Measurements from ENCODE around the gene RIMOC1.

Gene RIMOC1, protein sequence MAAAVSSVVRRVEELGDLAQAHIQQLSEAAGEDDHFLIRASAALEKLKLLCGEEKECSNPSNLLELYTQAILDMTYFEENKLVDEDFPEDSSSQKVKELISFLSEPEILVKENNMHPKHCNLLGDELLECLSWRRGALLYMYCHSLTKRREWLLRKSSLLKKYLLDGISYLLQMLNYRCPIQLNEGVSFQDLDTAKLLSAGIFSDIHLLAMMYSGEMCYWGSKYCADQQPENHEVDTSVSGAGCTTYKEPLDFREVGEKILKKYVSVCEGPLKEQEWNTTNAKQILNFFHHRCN

GRCh38 chr5:41903892-41904799 is at the start of gene RIMOC1:
RIMOC1 (plus strand) TSS chr5:41904344; CDS start chr5:41904368, 24 bp downstream.
- TF ChIP-seq, protein P1, sequence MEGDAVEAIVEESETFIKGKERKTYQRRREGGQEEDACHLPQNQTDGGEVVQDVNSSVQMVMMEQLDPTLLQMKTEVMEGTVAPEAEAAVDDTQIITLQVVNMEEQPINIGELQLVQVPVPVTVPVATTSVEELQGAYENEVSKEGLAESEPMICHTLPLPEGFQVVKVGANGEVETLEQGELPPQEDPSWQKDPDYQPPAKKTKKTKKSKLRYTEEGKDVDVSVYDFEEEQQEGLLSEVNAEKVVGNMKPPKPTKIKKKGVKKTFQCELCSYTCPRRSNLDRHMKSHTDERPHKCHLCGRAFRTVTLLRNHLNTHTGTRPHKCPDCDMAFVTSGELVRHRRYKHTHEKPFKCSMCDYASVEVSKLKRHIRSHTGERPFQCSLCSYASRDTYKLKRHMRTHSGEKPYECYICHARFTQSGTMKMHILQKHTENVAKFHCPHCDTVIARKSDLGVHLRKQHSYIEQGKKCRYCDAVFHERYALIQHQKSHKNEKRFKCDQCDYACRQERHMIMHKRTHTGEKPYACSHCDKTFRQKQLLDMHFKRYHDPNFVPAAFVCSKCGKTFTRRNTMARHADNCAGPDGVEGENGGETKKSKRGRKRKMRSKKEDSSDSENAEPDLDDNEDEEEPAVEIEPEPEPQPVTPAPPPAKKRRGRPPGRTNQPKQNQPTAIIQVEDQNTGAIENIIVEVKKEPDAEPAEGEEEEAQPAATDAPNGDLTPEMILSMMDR (IDR thresholded peaks at IDR 0.05; ENCODE audit: extremely low read depth, missing control alignments): no peak
- peak; percentile 90 for DNase-seq (ENCODE audit: low spot score)

GRCh38 chr5:41856644-41857491 is 47.3 kb upstream of the RIMOC1 start:
- TF ChIP-seq, protein P1 (IDR thresholded peaks at IDR 0.05; ENCODE audit: extremely low read depth, missing control alignments): peak; percentile 43
- peak; percentile 59 for DNase-seq (ENCODE audit: low spot score)

DNA sequence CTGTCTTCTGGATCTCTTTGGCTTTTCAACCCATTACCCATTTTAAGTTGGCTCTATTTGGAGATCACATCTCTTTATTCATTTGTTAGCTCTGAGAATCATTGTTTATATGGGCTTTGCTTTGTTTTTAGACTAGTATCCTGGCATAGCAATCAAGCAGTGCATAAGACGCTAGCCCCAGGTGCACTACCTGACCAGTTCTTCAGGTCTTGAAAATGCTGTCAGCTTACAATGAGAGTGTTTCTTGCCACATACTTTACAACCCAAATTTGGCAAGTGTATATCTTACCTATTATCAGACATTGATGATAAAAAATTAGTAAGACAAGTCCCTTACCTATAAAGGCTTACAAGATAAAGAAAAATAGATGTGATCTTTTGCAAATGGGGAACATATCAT is 46.2 kb upstream of the RIMOC1 start:
- no peak for DNase-seq (ENCODE audit: low spot score)
- TF ChIP-seq, protein P1 (IDR thresholded peaks at IDR 0.05; ENCODE audit: extremely low read depth, missing control alignments): no peak

DNA sequence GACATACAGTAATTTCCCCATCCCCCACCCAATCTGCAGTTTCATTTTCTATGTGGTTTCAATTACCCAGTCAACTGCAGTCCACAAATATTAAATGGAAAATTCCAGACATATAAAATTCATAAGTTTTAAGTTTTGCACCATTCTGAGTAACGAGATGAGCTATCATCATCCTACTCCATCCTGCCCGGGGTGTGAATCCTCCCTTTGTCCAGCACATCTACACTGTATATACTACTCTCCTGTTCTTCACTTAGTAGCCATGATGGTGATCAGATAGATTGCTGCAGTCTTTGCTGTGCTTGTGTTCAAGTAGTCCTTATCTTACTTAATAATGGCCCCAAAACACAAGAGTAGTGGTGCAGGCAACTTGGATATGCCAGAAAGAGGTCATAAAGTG is 45.3 kb upstream of the RIMOC1 start:
- TF ChIP-seq, protein P1 (IDR thresholded peaks at IDR 0.05; ENCODE audit: extremely low read depth, missing control alignments): no peak
- no peak for DNase-seq (ENCODE audit: low spot score)

DNA sequence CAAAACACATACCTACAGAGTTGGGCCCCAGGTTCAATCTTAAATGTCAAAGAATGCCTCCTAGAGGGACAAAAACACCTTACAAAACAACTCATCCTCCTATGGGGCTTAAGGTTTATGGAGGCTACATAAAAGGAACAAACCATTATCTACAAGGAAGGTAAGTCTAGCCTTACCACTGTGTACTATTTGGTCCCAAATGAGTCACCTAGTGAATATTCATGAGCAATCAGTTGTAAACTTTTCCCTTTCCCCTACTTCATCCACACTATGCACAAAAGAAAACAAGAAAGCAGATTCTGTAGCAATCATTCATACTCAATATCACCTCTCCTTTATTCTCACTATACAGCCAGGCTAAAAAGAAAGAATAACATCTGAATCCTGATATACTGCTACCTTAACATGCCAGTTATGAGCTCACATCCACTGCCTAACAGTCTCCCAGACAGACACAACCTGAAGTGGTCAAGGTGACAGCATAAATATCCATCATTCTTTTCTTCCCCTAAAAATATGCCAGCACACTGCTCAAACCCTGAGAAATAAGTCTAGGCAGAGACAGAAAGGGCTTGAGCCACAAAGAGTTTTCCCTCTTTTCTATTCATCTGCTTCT is 40.2 kb upstream of the RIMOC1 start:
- no peak for DNase-seq (ENCODE audit: low spot score)
- TF ChIP-seq, protein P1 (IDR thresholded peaks at IDR 0.05; ENCODE audit: extremely low read depth, missing control alignments): no peak

DNA sequence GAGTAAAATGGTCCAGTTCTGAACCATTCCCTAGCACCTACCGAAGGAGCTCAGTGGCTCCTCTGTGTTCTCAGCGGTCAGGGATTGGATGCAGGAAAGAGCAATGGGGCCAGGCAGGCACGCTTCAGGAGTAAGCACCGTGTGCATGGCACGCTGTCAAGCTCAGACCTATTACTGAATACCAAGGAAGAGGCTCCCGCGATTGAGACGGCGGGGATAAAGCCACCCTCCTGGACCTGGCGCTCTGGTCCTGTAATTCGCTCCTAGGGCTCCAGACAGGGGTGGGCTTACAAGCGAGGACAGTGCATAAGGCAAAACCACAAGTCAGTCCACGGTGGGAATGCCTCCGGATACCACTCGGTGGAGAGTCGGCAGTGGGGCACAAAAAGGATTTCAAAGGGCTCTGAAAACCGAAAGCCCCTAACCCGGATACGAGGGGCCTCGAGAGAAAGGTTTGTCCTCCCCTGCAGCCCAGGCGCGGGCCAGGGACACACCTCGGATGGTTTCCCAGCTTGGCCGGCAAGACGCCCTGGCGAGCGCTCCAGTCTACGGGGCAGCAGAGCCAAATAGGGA is 34.9 kb upstream of the RIMOC1 start:
- TF ChIP-seq, protein P1 (IDR thresholded peaks at IDR 0.05; ENCODE audit: extremely low read depth, missing control alignments): no peak
- peak; percentile 21 for DNase-seq (ENCODE audit: low spot score)
